Hepatocyte (in vitro differentiated cells): Measurements from ENCODE around the gene METTL2B.
"Not testable (repeated sequence)": the region's sequence is repeated elsewhere in the genome, so short reads cannot be mapped to it uniquely, and the experiment has no call there.

ENCODE experiments used
- CTCF ChIP-seq: fragments of 200-600 bp; sonication (generic); IDR thresholded peaks from 2 replicates; pipeline ENCODE4 v1.5.1; 2016; ENCODE audit warnings: antibody characterized with exemption, mild to moderate bottlenecking; ENCODE audit not compliant: poor library complexity
- EZH2 ChIP-seq: fragments of 200-600 bp; sonication (generic); IDR thresholded peaks from 2 replicates; pipeline ENCODE4 v1.6.1; 2016; ENCODE audit warnings: antibody characterized with exemption, mild to moderate bottlenecking, borderline replicate concordance
- EZH2phosphoT487 ChIP-seq: fragments of 200-600 bp; sonication (generic); IDR thresholded peaks from one replicate; pipeline ENCODE4 v1.6.1; 2018; ENCODE audit warnings: antibody characterized with exemption, mild to moderate bottlenecking, low read depth, moderate library complexity; ENCODE audit not compliant: unreplicated experiment, severe bottlenecking

- TF ChIP-seq EZH2, CTCF, EZH2phosphoT487: not testable (repeated sequence)
Measured at GRCh38 chr7:128542530-128542929, 66.0 kb downstream of the METTL2B start.
